Fibroblast of villous mesenchyme (primary cell): ENCODE results near the gene SYNPR. TPM values are rescaled to one million over a fixed set of nuclear protein-coding genes. Genes with fewer than 3 reads are reported as not detected.

Experiments
- DNase-seq: peaks from one replicate; pipeline ENCODE4 v3.0.0-alpha.2; 2010; ENCODE audit warnings: low read depth
- H3K4me3 ChIP-seq: 2 replicates; pipeline ENCODE4 v1.5.1; 2011; ENCODE audit warnings: low read depth, mild to moderate bottlenecking, low read length
- total RNA-seq: library from RNA; depleted of rRNA; stranded (reverse); fragments of >200 nt; gene quantifications from 2 replicates; pipeline ENCODE4 v1.2.3, GENCODE V29; 2012
- TF ChIP-seq, protein P1 (sequence below): IDR thresholded peaks from 2 replicates; pipeline ENCODE4 v1.5.1; 2012; ENCODE audit warnings: low read depth, mild to moderate bottlenecking, low read length; ENCODE audit not compliant: insufficient read depth

The SYNPR gene
- total RNA-seq, 1 donor: not detected

DNA sequence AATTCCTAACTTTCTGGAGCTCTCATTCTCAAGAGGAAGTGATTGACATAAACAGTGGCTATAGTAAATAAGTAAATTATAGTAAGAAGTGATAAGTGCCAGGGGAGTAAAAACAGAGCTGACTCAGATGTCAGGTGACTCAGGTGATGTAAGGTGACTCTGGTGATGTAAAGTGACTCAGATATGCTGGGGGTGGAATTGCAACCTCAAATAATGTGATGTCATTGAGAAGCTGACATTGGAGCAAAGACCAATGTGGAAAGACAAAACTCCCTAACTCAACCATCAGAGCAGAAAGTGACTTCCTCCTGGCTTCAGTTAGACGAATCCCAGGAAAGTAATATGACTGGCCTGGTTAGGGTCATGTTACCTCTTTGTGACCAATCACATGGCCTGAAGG, 230.2 kb downstream of the SYNPR start:
- H3K4me3 ChIP-seq: no peak overlapping the region
- TF ChIP-seq, protein P1, sequence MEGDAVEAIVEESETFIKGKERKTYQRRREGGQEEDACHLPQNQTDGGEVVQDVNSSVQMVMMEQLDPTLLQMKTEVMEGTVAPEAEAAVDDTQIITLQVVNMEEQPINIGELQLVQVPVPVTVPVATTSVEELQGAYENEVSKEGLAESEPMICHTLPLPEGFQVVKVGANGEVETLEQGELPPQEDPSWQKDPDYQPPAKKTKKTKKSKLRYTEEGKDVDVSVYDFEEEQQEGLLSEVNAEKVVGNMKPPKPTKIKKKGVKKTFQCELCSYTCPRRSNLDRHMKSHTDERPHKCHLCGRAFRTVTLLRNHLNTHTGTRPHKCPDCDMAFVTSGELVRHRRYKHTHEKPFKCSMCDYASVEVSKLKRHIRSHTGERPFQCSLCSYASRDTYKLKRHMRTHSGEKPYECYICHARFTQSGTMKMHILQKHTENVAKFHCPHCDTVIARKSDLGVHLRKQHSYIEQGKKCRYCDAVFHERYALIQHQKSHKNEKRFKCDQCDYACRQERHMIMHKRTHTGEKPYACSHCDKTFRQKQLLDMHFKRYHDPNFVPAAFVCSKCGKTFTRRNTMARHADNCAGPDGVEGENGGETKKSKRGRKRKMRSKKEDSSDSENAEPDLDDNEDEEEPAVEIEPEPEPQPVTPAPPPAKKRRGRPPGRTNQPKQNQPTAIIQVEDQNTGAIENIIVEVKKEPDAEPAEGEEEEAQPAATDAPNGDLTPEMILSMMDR: no peak
- no peak for DNase-seq

DNA sequence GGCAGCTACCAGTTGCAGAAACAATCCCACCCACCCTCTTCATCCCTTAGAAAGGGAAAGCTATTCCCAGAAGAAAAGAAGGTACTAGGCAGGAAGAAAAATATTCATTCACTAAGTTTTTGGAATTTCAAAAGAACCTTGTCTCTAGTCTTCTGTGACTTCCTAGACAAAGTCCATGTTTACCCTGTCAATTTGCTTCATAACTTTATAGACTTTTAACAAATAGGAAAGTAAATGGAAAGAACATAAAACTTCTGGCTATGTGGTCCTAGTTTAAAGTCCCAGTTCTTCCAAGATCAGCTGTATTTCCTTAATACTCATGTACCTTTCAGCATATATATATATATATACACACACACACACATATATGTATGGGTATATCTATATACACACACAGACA, 230.7 kb downstream of the SYNPR start:
- DNase-seq: no peak
- H3K4me3 ChIP-seq: no peak overlapping the region
- TF ChIP-seq, protein P1: no peak

- TF ChIP-seq, protein P1: no peak
- no peak overlapping the region for H3K4me3 ChIP-seq
- no peak for DNase-seq
Measured at GRCh38 chr3:63513791-63514190, 235.7 kb downstream of the SYNPR start.

DNA sequence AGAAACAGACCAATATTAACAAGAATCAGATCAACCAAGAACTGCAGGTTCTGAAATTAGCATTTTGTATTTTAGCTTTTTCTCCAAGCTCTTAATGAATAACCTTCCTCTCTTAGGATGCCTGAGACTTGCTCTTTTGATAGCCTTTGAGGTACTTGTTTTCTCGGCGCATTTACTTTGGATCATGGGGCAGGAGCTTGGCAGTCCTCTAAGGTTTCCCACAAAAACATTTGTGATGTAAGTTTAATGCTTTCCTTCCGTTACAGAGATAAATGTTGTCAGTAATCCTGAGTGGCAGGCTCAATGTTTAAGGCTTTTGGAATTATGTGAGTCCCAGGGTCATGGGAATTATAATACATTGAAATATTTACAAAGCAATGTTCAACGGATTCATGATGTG, 236.6 kb downstream of the SYNPR start:
- no peak for DNase-seq
- H3K4me3 ChIP-seq: no peak overlapping the region
- TF ChIP-seq, protein P1: no peak

- TF ChIP-seq, protein P1: no peak
- no peak overlapping the region for H3K4me3 ChIP-seq
- no peak for DNase-seq
Measured at GRCh38 chr3:63519426-63519825, 241.3 kb downstream of the SYNPR start.

GRCh38 chr3:63521657-63522056, 243.5 kb downstream of the SYNPR start:
- no peak for DNase-seq

DNA sequence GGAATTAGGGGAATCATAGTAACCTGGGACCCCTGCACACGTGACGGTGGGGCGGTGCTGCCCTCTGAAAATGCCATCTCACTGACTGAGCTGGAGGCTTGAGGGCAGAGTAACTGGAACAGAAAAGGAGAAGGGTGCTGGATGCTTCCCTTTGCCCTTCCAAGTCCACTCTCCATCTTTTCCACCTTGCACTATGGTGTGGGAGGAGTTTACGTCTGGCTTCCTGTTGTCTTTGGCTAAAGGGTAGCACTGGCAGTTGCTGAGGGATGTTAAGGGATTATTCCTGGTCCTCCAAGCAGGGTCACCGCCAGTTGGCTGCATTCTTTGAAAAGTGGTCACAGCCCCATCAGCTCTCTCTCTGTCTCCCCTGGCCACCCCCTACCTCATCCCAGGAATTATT, 245.0 kb downstream of the SYNPR start:
- H3K4me3 ChIP-seq: no peak overlapping the region
- TF ChIP-seq, protein P1: no peak
- DNase-seq: no peak

More at GRCh38 chr3:63521657-63522056, 243.5 kb downstream of the SYNPR start:
- TF ChIP-seq, protein P1: no peak
- H3K4me3 ChIP-seq: no peak overlapping the region
